Ishikawa (cell line): ENCODE data around the gene SKAP1.

Experiments
- FOXM1 ChIP-seq: IDR thresholded peaks from 2 replicates; pipeline ENCODE4 v1.6.1; 2012; ENCODE audit warnings: low read depth, borderline replicate concordance
- TAF1 ChIP-seq: IDR thresholded peaks from 2 replicates; pipeline ENCODE4 v1.6.1; 2012; ENCODE audit warnings: low read depth, mild to moderate bottlenecking
- ZBTB7A ChIP-seq: IDR thresholded peaks from 2 replicates; pipeline ENCODE4 v1.6.1; 2012; ENCODE audit warnings: low read depth

DNA sequence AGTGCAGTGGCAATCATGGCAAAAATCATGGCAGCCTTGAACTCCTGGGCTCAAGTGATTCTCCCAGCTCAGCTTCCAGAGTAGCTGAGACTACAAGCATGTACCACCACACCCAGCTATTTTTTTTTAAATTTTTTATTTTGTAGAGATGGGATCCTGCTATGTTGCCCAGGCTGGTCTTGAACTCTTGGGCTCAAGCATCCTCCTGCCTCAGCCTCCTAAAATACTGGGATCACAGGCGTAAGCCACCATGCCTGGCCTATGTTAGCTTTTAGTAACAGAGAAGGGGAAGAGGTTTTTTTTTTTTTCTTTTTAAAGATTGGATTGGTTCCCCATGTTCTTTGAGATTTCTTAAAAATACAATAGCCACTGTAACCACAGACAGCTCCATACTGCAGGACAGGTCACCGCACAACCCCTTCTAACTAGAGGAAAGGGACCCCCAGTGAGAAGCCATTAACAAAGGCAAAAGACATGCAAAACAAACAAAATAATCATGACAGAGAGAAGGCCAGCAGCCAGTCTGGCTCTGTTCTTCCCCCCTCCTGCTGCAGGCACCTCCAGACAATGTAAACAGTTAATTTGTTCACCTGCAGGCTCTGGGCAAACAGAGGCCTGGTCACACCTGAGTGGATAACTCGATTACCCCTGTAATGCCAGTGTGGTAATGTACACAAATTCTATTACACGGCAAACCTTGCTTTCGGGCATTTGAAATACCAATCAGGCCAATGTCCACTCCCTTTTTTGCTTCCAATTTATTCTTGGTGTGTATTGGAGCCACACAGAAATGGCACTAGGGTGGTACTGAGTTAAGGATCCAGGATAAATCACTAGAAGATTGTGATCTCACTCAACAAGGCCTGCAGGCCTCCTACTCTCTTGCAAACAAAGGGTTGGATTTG is 269.6 kb downstream of the SKAP1 start:
- TF ChIP-seq ZBTB7A (no peak), TAF1 (no peak), FOXM1 (no peak)
